Measurements from ENCODE around the gene CPB2.

GRCh38 chr13:46121597-46122163, 16.8 kb upstream of the CPB2 start:
- TF ChIP-seq POLR2A (IDR thresholded peaks at IDR 0.05) = no peak
- no peak for TF ChIP-seq CTCF (IDR thresholded peaks at IDR 0.05)
- no peak for TF ChIP-seq EP300 (IDR thresholded peaks at IDR 0.05)
